Heart right ventricle (tissue), 16 donors: ENCODE data around the gene RHBDL3. TPM values are rescaled to one million over a fixed set of nuclear protein-coding genes. Genes with fewer than 3 reads are reported as not detected.

ENCODE experiments used
- ATAC-seq, 8 donors: fragments of 200-7000 bp; cut with Tn5 transposase; one replicate each; pipeline ENCODE4 v1.9.1; 2020; ENCODE audit warnings: mild to moderate bottlenecking in 8 of 8, moderate library complexity in 8 of 8, moderate number of reproducible peaks in 1 of 8
- DNase-seq, 2 donors: peaks; one replicate each; pipeline ENCODE4 v3.0.0-alpha.2; 2020
- H3K27ac ChIP-seq, 10 donors: fragments of 200-600 bp; sonication (generic) in 2 of 10; one replicate each; pipeline versions ENCODE4 v1.5.0 to v1.8.0; 2020 to 2022; ENCODE audit warnings: mild to moderate bottlenecking in 3 of 10
- H3K27me3 ChIP-seq, 7 donors: fragments of 200-600 bp; one replicate each; pipeline ENCODE4 v1.8.0; 2021 to 2022; ENCODE audit warnings: mild to moderate bottlenecking in 2 of 7
- H3K36me3 ChIP-seq, 9 donors: fragments of 200-600 bp; sonication (generic) in 1 of 9; one replicate each; pipeline versions ENCODE4 v1.5.0 to v1.8.0; 2020 to 2022; ENCODE audit warnings: mild to moderate bottlenecking in 2 of 9
- H3K4me1 ChIP-seq, 9 donors: fragments of 200-600 bp; sonication (generic) in 1 of 9; one replicate each; pipeline versions ENCODE4 v1.5.0 to v1.8.0; 2020 to 2022; ENCODE audit warnings: mild to moderate bottlenecking in 4 of 9
- H3K4me3 ChIP-seq, 10 donors: fragments of 200-600 bp; sonication (generic) in 2 of 10; one replicate each; pipeline versions ENCODE4 v1.5.0 to v1.8.0; 2020 to 2022; ENCODE audit warnings: mild to moderate bottlenecking in 7 of 10, moderate library complexity in 2 of 10
- H3K9me3 ChIP-seq, 11 donors: fragments of 200-600 bp in 10 of 11; sonication (generic) in 2 of 11; one replicate each; pipeline versions ENCODE4 v1.5.0 to v1.8.0; 2013 to 2022; ENCODE audit warnings: mild to moderate bottlenecking in 2 of 11, control low read depth in 1 of 11, moderate library complexity in 1 of 11
- CTCF ChIP-seq, 9 donors: fragments of 200-600 bp; sonication (generic) in 2 of 9; IDR thresholded peaks; one replicate each; pipeline versions ENCODE4 v1.5.0 to v1.8.0; 2021 to 2022; ENCODE audit warnings: antibody characterized with exemption in 9 of 9, mild to moderate bottlenecking in 5 of 9, moderate library complexity in 1 of 9
- WGBS, 2 donors: extraction: QIAGEN DNeasy Blood & Tissue Kit; methylation state at CpG; one replicate each; pipeline ENCODE4 v1.1.7; 2013; ENCODE audit warnings: inconsistent platforms in 1 of 2; 5-methylcytosine and 5-hydroxymethylcytosine counted together
- intact Hi-C, 10 donors: fragments of 100-400 bp; cut with DNase I; formaldehyde crosslinking; loops; one replicate each; pipeline versions ENCODE4 v1.11.1 to v1.14.2; 2022
- microRNA-seq, 2 donors: library from miRNA; unstranded; fragments of <30 nt; microRNA quantifications; one replicate each; pipeline ENCODE4 v1.2.0, GENCODE V29; 2021
- polyA plus RNA-seq, 2 donors: library from polyadenylated mRNA; stranded (reverse); fragments of 200-250 nt; gene quantifications; one replicate each; pipeline ENCODE4 v1.2.3, GENCODE V29; 2013
- total RNA-seq, 10 donors: library from RNA; stranded (reverse); fragmentation: NEBNext Ultra II Directional in 3 of 10; extraction: Animal tissue kit (Norgen Biotek cat#: 25700) in 3 of 10; gene quantifications; one replicate each; pipeline versions ENCODE4 v1.2.1 to v1.2.4, GENCODE V29; 2021 to 2023
- donor health status: Arrhythmogenic right ventricular cardiomyopathy.
- donor health status: ischemic (EF 13 %, LVEDD 7.1; RV severe dilation, severe dysfunction).
- donor health status: healthy with polysubstance abuse.
- donor health status: DM: no; HTN: yes; CAD: no.
- donor health status: DM: no; HTN: no; CAD: no.
- donor health status: ischemic (EF 25% LVEDD 6.9; RV normal size, moderate dysfunction).
- donor health status: ischemic (EF 25% LVEDD 5.7; RV mildly dilated, moderate dysfunction).
- donor health status: healthy.
- donor health status: DM: yes; HTN: yes; CAD: no.
- donor health status: Ischemic cardiomyopathy.
- donor health status: ischemic (EF 35%, LVEDD 5.7; RV mildly dilated, moderate dysfunction).
- donor health status: nonischemic (EF 11% LVEDD 7.7; RV severe dilation, severe dysfunction).
- donor health status: DM: yes; HTN: yes; CAD: no.
- donor health status: PGD.
- donor health status: ischemic (EF 29% LVEDD 5.4; RV normal size, mild dysfunction).
- donor health status: nonischemic (EF 23%, LVEDD 6.1; RV moderate dilation, normal function).

The RHBDL3 gene
- total and polyA plus RNA-seq, 12 donors, result 0.07 to 3.7 (median 0.30) TPM; not detected in 2

- H3K9me3 ChIP-seq, result no peaks in the 10 kb centered on the region
- ATAC-seq, result no peak
- H3K27ac ChIP-seq, result no peak overlapping the region
- H3K27me3 ChIP-seq, result no peaks in the 10 kb centered on the region
- intact Hi-C loops, result no loop called here
- TF ChIP-seq CTCF (IDR thresholded peaks at IDR 0.05), result no peak
- peaks cover 0 to 100% (median 84%) of the 10 kb centered on the region in 9 donors for H3K36me3 ChIP-seq
- WGBS, 2 donors, result 49 to 64% methylated on average over 1 of the region's 1 CpG
- H3K4me1 ChIP-seq, result peaks cover 0 to 5% (median 0%) of the 10 kb centered on the region in 9 donors
- H3K4me3 ChIP-seq, result no peak overlapping the region
- DNase-seq, result no peak
These were observed 104.8 kb downstream of the RHBDL3 start for GRCh38 chr17:32370426-32370825.

Small RNAs within 50 kb of the gene (microRNA-seq; reads per million reads assigned to microRNA genes)
- gene MIR632, result 0 reads per million in 2 donors

Other genes with a start within 250 kb of the RHBDL3 start
- gene RHOT1, start 123.3 kb upstream of the RHBDL3 start, total RNA-seq, result 10 to 100 TPM; 45.2 to 72.2 (median 48.5) TPM
- gene RHOT1, start 123.3 kb upstream of the RHBDL3 start, polyA plus RNA-seq, result 10 to 100 TPM; 32.5 to 76.6 TPM
- gene C17orf75, start 76.3 kb downstream of the RHBDL3 start, total RNA-seq, result 10 to 100 TPM; 17.7 to 25.6 (median 22.0) TPM
- 10 to 100 TPM; 10.7 to 14.8 TPM for gene C17orf75, start 76.3 kb downstream of the RHBDL3 start, polyA plus RNA-seq
- 10 to 100 TPM; 68.4 to 86.7 (median 79.3) TPM for gene ZNF207, start 84.3 kb downstream of the RHBDL3 start, total RNA-seq
- 10 to 100 TPM; 39.9 to 49.9 TPM for gene ZNF207, start 84.3 kb downstream of the RHBDL3 start, polyA plus RNA-seq
- gene PSMD11, start 178.7 kb downstream of the RHBDL3 start, total RNA-seq, result 100 to 1,000 TPM in 1 of 10 donors, 10 to 100 TPM in 9; 74.9 to 102 (median 84.1) TPM
- gene PSMD11, start 178.7 kb downstream of the RHBDL3 start, polyA plus RNA-seq, result 10 to 100 TPM; 41.9 to 78.9 TPM
- 1 to 10 TPM in 9 of 10 donors, under 1 TPM in 1; 0.90 to 2.1 (median 1.3) TPM for gene CDK5R1, start 221.2 kb downstream of the RHBDL3 start, total RNA-seq
- under 1 TPM; 0.66 to 0.83 TPM for gene CDK5R1, start 221.2 kb downstream of the RHBDL3 start, polyA plus RNA-seq